ENCODE data around the gene POTEJ.
"Not testable (repeated sequence)": the region's sequence is repeated elsewhere in the genome, so short reads cannot be mapped to it uniquely, and the experiment has no call there.

The POTEJ gene

GRCh38 chr2:130609002-130609920, 2.0 kb upstream of the POTEJ start:
- not testable (repeated sequence) for H4K20me1 ChIP-seq (ENCODE audit: low read depth, low read length); H3K27me3 ChIP-seq (ENCODE audit: low read length); H3K4me2 ChIP-seq (ENCODE audit: low read depth, low read length, poor library complexity, severe bottlenecking); H3K36me3 ChIP-seq (ENCODE audit: low read length); H3K4me3 ChIP-seq (ENCODE audit: insufficient read depth, low read length, poor library complexity, severe bottlenecking); H2AFZ ChIP-seq (ENCODE audit: low read depth, low read length, severe bottlenecking); H3K9ac ChIP-seq (ENCODE audit: low read length); H3K9me2 ChIP-seq (replicated peaks; ENCODE audit: insufficient read depth, low read length); H3K27ac ChIP-seq (ENCODE audit: low read depth, low read length); H3K79me2 ChIP-seq (ENCODE audit: insufficient read depth, low read length); H3F3A ChIP-seq (ENCODE audit: insufficient read depth); H3K9me3 ChIP-seq (ENCODE audit: insufficient read depth, low read length)

- not testable (repeated sequence) for H2AFZ ChIP-seq (ENCODE audit: low read depth, low read length, severe bottlenecking); H3K36me3 ChIP-seq (ENCODE audit: low read length); H3K4me3 ChIP-seq (ENCODE audit: insufficient read depth, low read length, poor library complexity, severe bottlenecking); H3F3A ChIP-seq (ENCODE audit: insufficient read depth); H3K27me3 ChIP-seq (ENCODE audit: low read length); H3K9me3 ChIP-seq (ENCODE audit: insufficient read depth, low read length); H3K79me2 ChIP-seq (ENCODE audit: insufficient read depth, low read length); H3K9ac ChIP-seq (ENCODE audit: low read length); H3K4me2 ChIP-seq (ENCODE audit: low read depth, low read length, poor library complexity, severe bottlenecking); H3K27ac ChIP-seq (ENCODE audit: low read depth, low read length); H4K20me1 ChIP-seq (ENCODE audit: low read depth, low read length); H3K9me2 ChIP-seq (replicated peaks; ENCODE audit: insufficient read depth, low read length)
These were observed 754 bp upstream of the POTEJ start for GRCh38 chr2:130610486-130610885.

- H4K20me1 ChIP-seq (ENCODE audit: low read depth, low read length); H3K9ac ChIP-seq (ENCODE audit: low read length); H3K4me3 ChIP-seq (ENCODE audit: insufficient read depth, low read length, poor library complexity, severe bottlenecking); H3K4me2 ChIP-seq (ENCODE audit: low read depth, low read length, poor library complexity, severe bottlenecking); H3K27me3 ChIP-seq (ENCODE audit: low read length); H3K36me3 ChIP-seq (ENCODE audit: low read length); H3F3A ChIP-seq (ENCODE audit: insufficient read depth); H3K79me2 ChIP-seq (ENCODE audit: insufficient read depth, low read length); H2AFZ ChIP-seq (ENCODE audit: low read depth, low read length, severe bottlenecking); H3K27ac ChIP-seq (ENCODE audit: low read depth, low read length); H3K9me3 ChIP-seq (ENCODE audit: insufficient read depth, low read length); H3K9me2 ChIP-seq (replicated peaks; ENCODE audit: insufficient read depth, low read length): not testable (repeated sequence)
These were observed 17.7 kb downstream of the POTEJ start for GRCh38 chr2:130628784-130629475.

GRCh38 chr2:130638973-130639372, 27.7 kb downstream of the POTEJ start:
- H3K79me2 ChIP-seq (ENCODE audit: insufficient read depth, low read length); H3K9ac ChIP-seq (ENCODE audit: low read length); H3K27me3 ChIP-seq (ENCODE audit: low read length); H3K9me2 ChIP-seq (replicated peaks; ENCODE audit: insufficient read depth, low read length); H3K4me3 ChIP-seq (ENCODE audit: insufficient read depth, low read length, poor library complexity, severe bottlenecking); H3K27ac ChIP-seq (ENCODE audit: low read depth, low read length); H3K9me3 ChIP-seq (ENCODE audit: insufficient read depth, low read length); H3K36me3 ChIP-seq (ENCODE audit: low read length); H4K20me1 ChIP-seq (ENCODE audit: low read depth, low read length); H3F3A ChIP-seq (ENCODE audit: insufficient read depth); H3K4me2 ChIP-seq (ENCODE audit: low read depth, low read length, poor library complexity, severe bottlenecking); H2AFZ ChIP-seq (ENCODE audit: low read depth, low read length, severe bottlenecking): not testable (repeated sequence)

- H3K27me3 ChIP-seq (ENCODE audit: low read length); H3K36me3 ChIP-seq (ENCODE audit: low read length); H3K9me3 ChIP-seq (ENCODE audit: insufficient read depth, low read length); H3K4me3 ChIP-seq (ENCODE audit: insufficient read depth, low read length, poor library complexity, severe bottlenecking); H3F3A ChIP-seq (ENCODE audit: insufficient read depth); H3K9ac ChIP-seq (ENCODE audit: low read length); H2AFZ ChIP-seq (ENCODE audit: low read depth, low read length, severe bottlenecking); H3K79me2 ChIP-seq (ENCODE audit: insufficient read depth, low read length); H4K20me1 ChIP-seq (ENCODE audit: low read depth, low read length); H3K4me2 ChIP-seq (ENCODE audit: low read depth, low read length, poor library complexity, severe bottlenecking); H3K27ac ChIP-seq (ENCODE audit: low read depth, low read length); H3K9me2 ChIP-seq (replicated peaks; ENCODE audit: insufficient read depth, low read length): not testable (repeated sequence)
These were observed 30.4 kb downstream of the POTEJ start for GRCh38 chr2:130641688-130642087.

- H3K27me3 ChIP-seq (ENCODE audit: low read length); H3K9me3 ChIP-seq (ENCODE audit: insufficient read depth, low read length); H3K36me3 ChIP-seq (ENCODE audit: low read length); H3K4me2 ChIP-seq (ENCODE audit: low read depth, low read length, poor library complexity, severe bottlenecking); H3K27ac ChIP-seq (ENCODE audit: low read depth, low read length); H2AFZ ChIP-seq (ENCODE audit: low read depth, low read length, severe bottlenecking); H3K79me2 ChIP-seq (ENCODE audit: insufficient read depth, low read length); H3F3A ChIP-seq (ENCODE audit: insufficient read depth); H3K9me2 ChIP-seq (replicated peaks; ENCODE audit: insufficient read depth, low read length); H3K4me3 ChIP-seq (ENCODE audit: insufficient read depth, low read length, poor library complexity, severe bottlenecking); H4K20me1 ChIP-seq (ENCODE audit: low read depth, low read length); H3K9ac ChIP-seq (ENCODE audit: low read length): not testable (repeated sequence)
These were observed 38.0 kb downstream of the POTEJ start for GRCh38 chr2:130649285-130649684.

GRCh38 chr2:130664506-130664905, 53.3 kb downstream of the POTEJ start:
- not testable (repeated sequence) for H3K27ac ChIP-seq (ENCODE audit: low read depth, low read length); H3K9me3 ChIP-seq (ENCODE audit: insufficient read depth, low read length); H3K9ac ChIP-seq (ENCODE audit: low read length); H4K20me1 ChIP-seq (ENCODE audit: low read depth, low read length); H3K4me2 ChIP-seq (ENCODE audit: low read depth, low read length, poor library complexity, severe bottlenecking); H3K36me3 ChIP-seq (ENCODE audit: low read length); H3K4me3 ChIP-seq (ENCODE audit: insufficient read depth, low read length, poor library complexity, severe bottlenecking); H3K79me2 ChIP-seq (ENCODE audit: insufficient read depth, low read length); H2AFZ ChIP-seq (ENCODE audit: low read depth, low read length, severe bottlenecking); H3K9me2 ChIP-seq (replicated peaks; ENCODE audit: insufficient read depth, low read length); H3F3A ChIP-seq (ENCODE audit: insufficient read depth); H3K27me3 ChIP-seq (ENCODE audit: low read length)

GRCh38 chr2:130665596-130665995, 54.4 kb downstream of the POTEJ start:
- not testable (repeated sequence) for H3K9me3 ChIP-seq (ENCODE audit: insufficient read depth, low read length); H3K79me2 ChIP-seq (ENCODE audit: insufficient read depth, low read length); H3K9ac ChIP-seq (ENCODE audit: low read length); H3K27ac ChIP-seq (ENCODE audit: low read depth, low read length); H4K20me1 ChIP-seq (ENCODE audit: low read depth, low read length); H3K9me2 ChIP-seq (replicated peaks; ENCODE audit: insufficient read depth, low read length); H3K4me2 ChIP-seq (ENCODE audit: low read depth, low read length, poor library complexity, severe bottlenecking); H2AFZ ChIP-seq (ENCODE audit: low read depth, low read length, severe bottlenecking); H3K27me3 ChIP-seq (ENCODE audit: low read length); H3K36me3 ChIP-seq (ENCODE audit: low read length); H3K4me3 ChIP-seq (ENCODE audit: insufficient read depth, low read length, poor library complexity, severe bottlenecking); H3F3A ChIP-seq (ENCODE audit: insufficient read depth)

All from SU-DHL-6 (cell line).